ENCODE measurements around the gene CKB.

Gene CKB

GRCh38 chr14:103531421-103532215 lies 9.0 kb upstream of the CKB start (continued):
- TF ChIP-seq POU6F1 (CRISPR knock-in tag; IDR thresholded peaks at IDR 0.05; ENCODE audit: borderline replicate concordance, low read depth) (no peak), PPARA (CRISPR knock-in tag; IDR thresholded peaks at IDR 0.05; ENCODE audit: borderline replicate concordance) (no peak), CSDC2 (CRISPR knock-in tag; IDR thresholded peaks at IDR 0.05) (no peak), OSR1 (CRISPR knock-in tag; IDR thresholded peaks at IDR 0.05) (no peak), ZNF8 (CRISPR knock-in tag; IDR thresholded peaks at IDR 0.05) (no peak), ZNF70 (CRISPR knock-in tag; IDR thresholded peaks at IDR 0.05) (no peak), GLIS3 (CRISPR knock-in tag; IDR thresholded peaks at IDR 0.05) (no peak), ZNF565 (CRISPR knock-in tag; conservative IDR thresholded peaks at IDR 0.05; ENCODE audit: low read depth) (no peak), ZC3H10 (CRISPR knock-in tag; IDR thresholded peaks at IDR 0.05) (no peak), ZFP3 (CRISPR knock-in tag; IDR thresholded peaks at IDR 0.05) (no peak), TCF4 (CRISPR knock-in tag; IDR thresholded peaks at IDR 0.05; ENCODE audit: borderline replicate concordance) (no peak), BACH2 (CRISPR knock-in tag; IDR thresholded peaks at IDR 0.05; ENCODE audit: borderline replicate concordance) (no peak)
- TF ChIP-seq, protein P1, sequence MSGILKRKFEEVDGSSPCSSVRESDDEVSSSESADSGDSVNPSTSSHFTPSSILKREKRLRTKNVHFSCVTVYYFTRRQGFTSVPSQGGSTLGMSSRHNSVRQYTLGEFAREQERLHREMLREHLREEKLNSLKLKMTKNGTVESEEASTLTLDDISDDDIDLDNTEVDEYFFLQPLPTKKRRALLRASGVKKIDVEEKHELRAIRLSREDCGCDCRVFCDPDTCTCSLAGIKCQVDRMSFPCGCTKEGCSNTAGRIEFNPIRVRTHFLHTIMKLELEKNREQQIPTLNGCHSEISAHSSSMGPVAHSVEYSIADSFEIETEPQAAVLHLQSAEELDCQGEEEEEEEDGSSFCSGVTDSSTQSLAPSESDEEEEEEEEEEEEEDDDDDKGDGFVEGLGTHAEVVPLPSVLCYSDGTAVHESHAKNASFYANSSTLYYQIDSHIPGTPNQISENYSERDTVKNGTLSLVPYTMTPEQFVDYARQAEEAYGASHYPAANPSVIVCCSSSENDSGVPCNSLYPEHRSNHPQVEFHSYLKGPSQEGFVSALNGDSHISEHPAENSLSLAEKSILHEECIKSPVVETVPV (CRISPR knock-in tag; IDR thresholded peaks at IDR 0.05): no peak

GRCh38 chr14:103530831-103531230 lies 8.2 kb upstream of the CKB start:
- ATAC-seq: no peak
- TF ChIP-seq ZC3H10 (CRISPR knock-in tag; IDR thresholded peaks at IDR 0.05) (no peak), TCF4 (CRISPR knock-in tag; IDR thresholded peaks at IDR 0.05; ENCODE audit: borderline replicate concordance) (no peak)

DNA sequence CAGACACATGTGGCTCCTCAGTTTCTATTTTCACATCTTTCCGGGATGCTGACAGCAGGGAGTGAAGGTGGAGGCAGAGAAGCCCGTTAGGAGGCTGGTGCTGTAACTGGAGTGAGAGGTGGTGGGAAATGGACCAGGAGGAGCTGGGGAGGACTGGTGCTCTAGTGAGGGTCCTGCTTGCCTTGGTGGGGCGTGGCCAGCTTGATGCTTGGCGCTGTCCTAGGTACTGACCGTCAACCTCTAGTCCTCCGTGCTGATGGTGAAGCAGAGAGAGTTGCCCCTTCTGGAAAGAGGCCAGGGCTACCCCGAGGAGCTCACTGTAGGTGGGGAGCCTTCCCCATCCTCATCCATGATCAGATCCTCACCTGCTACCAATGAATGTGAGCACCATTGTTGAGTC lies 7.8 kb upstream of the CKB start:
- TF ChIP-seq ARNTL (CRISPR knock-in tag; IDR thresholded peaks at IDR 0.05; ENCODE audit: borderline replicate concordance, low read depth) (no peak), PPARA (CRISPR knock-in tag; IDR thresholded peaks at IDR 0.05; ENCODE audit: borderline replicate concordance) (no peak), RARB (CRISPR knock-in tag; IDR thresholded peaks at IDR 0.05) (no peak), SNAI2 (CRISPR knock-in tag; IDR thresholded peaks at IDR 0.05) (no peak), GLIS3 (CRISPR knock-in tag; IDR thresholded peaks at IDR 0.05) (no peak), ZFP3 (CRISPR knock-in tag; IDR thresholded peaks at IDR 0.05) (no peak), ZNF70 (CRISPR knock-in tag; IDR thresholded peaks at IDR 0.05) (no peak), BACH2 (CRISPR knock-in tag; IDR thresholded peaks at IDR 0.05; ENCODE audit: borderline replicate concordance) (no peak), ZNF8 (CRISPR knock-in tag; IDR thresholded peaks at IDR 0.05) (no peak), ZC3H10 (CRISPR knock-in tag; IDR thresholded peaks at IDR 0.05) (no peak), CSDC2 (CRISPR knock-in tag; IDR thresholded peaks at IDR 0.05) (no peak), ISL1 (CRISPR knock-in tag; IDR thresholded peaks at IDR 0.05) (no peak), TCF4 (CRISPR knock-in tag; IDR thresholded peaks at IDR 0.05; ENCODE audit: borderline replicate concordance) (no peak), POU6F1 (CRISPR knock-in tag; IDR thresholded peaks at IDR 0.05; ENCODE audit: borderline replicate concordance, low read depth) (no peak), ZFP30 (CRISPR knock-in tag; IDR thresholded peaks at IDR 0.05) (no peak), ZNF565 (CRISPR knock-in tag; conservative IDR thresholded peaks at IDR 0.05; ENCODE audit: low read depth) (no peak)
- TF ChIP-seq, protein P1 (CRISPR knock-in tag; IDR thresholded peaks at IDR 0.05): no peak

DNA sequence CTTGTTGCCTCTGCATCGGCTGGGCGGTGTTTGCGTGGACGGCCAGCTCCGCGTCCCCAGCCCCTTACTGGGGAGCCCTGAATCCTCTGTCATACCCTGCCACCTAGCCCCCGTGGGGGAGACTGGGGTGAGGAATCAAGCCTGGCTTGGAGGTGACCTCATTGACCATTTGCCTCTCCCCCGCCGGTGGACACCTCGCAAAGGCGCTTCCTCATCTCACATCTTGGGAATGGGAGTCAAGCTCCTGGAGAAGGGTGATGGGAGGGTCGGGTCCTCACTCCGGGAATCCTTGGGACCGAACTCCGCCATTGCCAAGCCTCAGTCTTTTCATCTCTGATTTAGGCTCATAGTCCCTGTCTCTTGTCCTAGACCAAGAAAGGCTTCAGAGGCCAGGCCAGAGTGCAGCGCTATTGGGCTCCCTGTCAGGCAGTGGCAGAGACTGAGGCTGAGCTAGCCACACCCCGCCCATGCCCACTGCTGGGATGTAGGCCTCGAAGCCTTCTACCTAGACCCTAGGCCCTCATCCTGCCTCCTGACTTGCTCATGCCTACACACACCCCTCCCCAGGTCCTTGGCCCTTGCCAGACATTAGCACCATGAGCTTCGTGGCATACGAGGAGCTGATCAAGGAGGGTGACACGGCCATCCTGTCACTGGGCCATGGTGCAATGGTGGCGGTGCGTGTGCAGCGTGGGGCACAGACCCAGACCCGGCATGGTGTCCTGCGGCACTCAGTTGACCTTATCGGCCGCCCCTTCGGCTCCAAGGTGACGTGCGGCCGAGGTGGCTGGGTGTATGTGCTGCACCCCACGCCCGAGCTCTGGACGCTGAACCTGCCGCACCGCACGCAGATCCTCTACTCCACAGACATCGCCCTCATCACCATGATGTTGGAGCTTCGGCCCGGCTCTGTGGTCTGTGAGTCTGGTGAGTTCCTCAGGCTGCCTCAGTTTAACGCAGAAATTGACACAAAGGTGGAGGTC lies 7.0 kb upstream of the CKB start:
- TF ChIP-seq ZFP30 (CRISPR knock-in tag; IDR thresholded peaks at IDR 0.05) (no peak), ZNF70 (CRISPR knock-in tag; IDR thresholded peaks at IDR 0.05) (no peak), TSHZ2 (CRISPR knock-in tag; IDR thresholded peaks at IDR 0.05) (no peak), BACH2 (CRISPR knock-in tag; IDR thresholded peaks at IDR 0.05; ENCODE audit: borderline replicate concordance) (no peak), TCF4 (CRISPR knock-in tag; IDR thresholded peaks at IDR 0.05; ENCODE audit: borderline replicate concordance) (no peak), CREB5 (CRISPR knock-in tag; IDR thresholded peaks at IDR 0.05; ENCODE audit: low read depth) (no peak), ESRRG (CRISPR knock-in tag; IDR thresholded peaks at IDR 0.05) (no peak), ARNTL (CRISPR knock-in tag; IDR thresholded peaks at IDR 0.05; ENCODE audit: borderline replicate concordance, low read depth) (no peak)
- ATAC-seq: peak; percentile 4; the same call in 1 of the 3 replicates

More for the DNA sequence above, 7.8 kb upstream of the CKB start:
- no peak for ATAC-seq

Measured in SK-N-SH treated with all-trans-retinoic acid at 6 μM for 48 hours (cell line).